IPS DF 4.7 (cell line): ENCODE results near the gene HSP90AB1.

Experiments
- DNase-seq: peaks from one replicate; pipeline ENCODE4 v3.0.0-alpha.2; 2013; ENCODE audit warnings: low spot score; ENCODE audit errors: extremely low read depth

HSP90AB1 gene

DNA sequence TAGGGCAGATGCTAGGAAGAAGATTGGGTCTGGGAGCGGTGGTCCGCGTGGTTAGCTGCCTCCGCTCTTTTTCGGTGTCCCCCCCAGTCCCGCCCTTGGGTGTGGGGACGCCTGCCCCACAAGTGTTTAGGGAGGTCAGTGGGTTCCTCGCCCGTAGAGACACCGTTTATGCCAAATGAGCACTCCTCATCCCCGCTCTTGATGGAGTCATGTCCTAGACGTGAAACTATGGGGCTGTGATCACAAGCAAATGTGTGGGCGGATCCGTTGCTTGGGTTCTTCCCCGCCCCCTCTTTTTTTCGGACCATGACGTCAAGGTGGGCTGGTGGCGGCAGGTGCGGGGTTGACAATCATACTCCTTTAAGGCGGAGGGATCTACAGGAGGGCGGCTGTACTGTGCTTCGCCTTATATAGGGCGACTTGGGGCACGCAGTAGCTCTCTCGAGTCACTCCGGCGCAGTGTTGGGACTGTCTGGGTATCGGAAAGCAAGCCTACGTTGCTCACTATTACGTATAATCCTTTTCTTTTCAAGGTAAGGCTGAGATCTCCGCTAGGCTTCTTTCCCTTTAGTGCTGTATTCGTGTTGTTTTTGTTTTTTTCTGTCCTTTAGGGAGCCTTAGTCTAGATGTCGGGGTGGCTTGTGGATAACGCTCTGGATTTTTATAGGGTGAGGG is at the start of gene HSP90AB1:
Gene HSP90AB1, plus strand, starts transcription at position 439 of the 675 bp plus-strand sequence. CDS start 1,529 bp downstream, outside the sequence.
- no peak for DNase-seq

- no peak for DNase-seq
These were observed 48.2 kb upstream of the HSP90AB1 start for GRCh38 chr6:44198684-44199083.

GRCh38 chr6:44199883-44200282 is 47.0 kb upstream of the HSP90AB1 start:
- DNase-seq, result no peak

DNA sequence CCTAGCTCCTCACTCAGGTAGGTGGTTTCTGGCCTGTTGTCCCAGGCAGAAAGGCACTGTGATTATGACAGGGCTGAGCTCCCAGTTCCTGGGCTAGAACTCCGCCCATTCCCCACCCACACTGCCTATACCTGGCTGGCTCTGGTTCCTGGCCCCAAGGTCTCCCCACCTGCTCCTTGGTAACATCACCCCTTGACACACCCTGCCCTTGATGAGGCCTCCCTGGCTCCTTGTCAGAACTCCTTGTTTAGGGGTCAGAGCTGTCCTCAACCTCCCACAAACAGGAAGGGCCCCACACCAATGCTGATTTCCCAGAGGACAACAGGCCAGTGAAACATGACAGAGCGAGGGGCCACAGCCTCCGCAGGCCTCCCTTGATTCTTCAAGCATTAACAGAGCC is 45.7 kb upstream of the HSP90AB1 start:
- DNase-seq, result no peak

GRCh38 chr6:44201638-44202303 is 45.1 kb upstream of the HSP90AB1 start:
- no peak for DNase-seq

- no peak for DNase-seq
These were observed 44.4 kb upstream of the HSP90AB1 start for GRCh38 chr6:44202332-44202971.

- DNase-seq, result no peak
These were observed 43.7 kb upstream of the HSP90AB1 start for GRCh38 chr6:44202972-44203750.

- DNase-seq, result no peak
These were observed 42.9 kb upstream of the HSP90AB1 start for GRCh38 chr6:44203955-44204354.

GRCh38 chr6:44207966-44208365 is 38.9 kb upstream of the HSP90AB1 start:
- no peak for DNase-seq

DNA sequence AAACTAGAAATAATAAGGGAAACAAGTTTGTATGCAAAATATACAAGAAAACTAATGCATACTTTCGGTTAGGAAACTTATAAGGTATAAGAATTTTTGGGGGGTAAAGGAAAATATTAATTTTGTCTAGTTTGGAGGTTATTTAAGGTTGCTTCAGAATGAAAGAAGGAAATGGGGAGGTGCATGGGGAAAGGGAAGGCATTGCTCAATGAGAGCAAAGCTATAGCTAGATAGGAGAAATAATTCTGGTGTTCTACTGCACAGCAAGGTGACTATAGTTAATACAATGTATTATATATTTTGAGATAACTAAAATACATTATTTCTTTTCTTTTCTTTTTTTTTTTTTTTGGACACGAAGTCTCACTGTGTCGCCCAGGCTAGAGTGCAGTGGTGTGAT is 35.6 kb upstream of the HSP90AB1 start:
- no peak for DNase-seq

GRCh38 chr6:44214307-44214706 is 32.6 kb upstream of the HSP90AB1 start:
- no peak for DNase-seq

DNA sequence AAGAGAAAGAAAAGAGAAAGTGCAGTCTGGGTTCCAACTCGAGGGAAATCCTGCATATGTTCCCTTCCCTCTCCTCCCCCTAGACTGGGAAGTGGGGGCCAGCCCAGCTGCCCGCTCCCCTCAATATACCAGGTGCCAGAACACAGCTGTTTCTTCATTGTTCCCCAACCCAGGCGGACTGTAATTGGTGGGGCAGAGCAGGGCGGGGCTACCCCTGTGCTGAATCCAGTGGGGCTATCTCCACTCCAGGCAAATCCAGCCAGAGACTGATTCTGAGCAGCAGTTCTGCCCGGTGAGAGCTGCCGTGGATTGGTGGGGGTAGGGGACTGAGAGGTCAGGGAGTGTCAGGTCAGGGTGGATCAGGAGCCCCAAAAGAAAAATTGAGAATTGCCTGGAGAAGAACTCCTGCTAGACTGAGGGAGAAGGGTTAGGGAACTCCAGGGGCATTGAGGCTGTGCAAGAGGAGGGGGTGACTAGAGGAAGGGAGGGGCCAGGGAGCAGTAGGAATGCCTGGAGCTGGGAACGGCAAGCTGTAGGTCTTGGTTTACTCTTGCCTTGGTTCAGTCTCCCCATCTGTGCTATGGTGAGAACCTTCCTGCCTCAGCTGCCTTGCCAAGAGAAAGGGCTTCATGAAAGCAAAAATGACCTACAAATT is 30.1 kb upstream of the HSP90AB1 start, which contains the start of gene MYMX:
Gene MYMX, plus strand, starts transcription at position 250 of the 655 bp plus-strand sequence. CDS start 546 bp downstream, outside the sequence.
- no peak for DNase-seq

DNA sequence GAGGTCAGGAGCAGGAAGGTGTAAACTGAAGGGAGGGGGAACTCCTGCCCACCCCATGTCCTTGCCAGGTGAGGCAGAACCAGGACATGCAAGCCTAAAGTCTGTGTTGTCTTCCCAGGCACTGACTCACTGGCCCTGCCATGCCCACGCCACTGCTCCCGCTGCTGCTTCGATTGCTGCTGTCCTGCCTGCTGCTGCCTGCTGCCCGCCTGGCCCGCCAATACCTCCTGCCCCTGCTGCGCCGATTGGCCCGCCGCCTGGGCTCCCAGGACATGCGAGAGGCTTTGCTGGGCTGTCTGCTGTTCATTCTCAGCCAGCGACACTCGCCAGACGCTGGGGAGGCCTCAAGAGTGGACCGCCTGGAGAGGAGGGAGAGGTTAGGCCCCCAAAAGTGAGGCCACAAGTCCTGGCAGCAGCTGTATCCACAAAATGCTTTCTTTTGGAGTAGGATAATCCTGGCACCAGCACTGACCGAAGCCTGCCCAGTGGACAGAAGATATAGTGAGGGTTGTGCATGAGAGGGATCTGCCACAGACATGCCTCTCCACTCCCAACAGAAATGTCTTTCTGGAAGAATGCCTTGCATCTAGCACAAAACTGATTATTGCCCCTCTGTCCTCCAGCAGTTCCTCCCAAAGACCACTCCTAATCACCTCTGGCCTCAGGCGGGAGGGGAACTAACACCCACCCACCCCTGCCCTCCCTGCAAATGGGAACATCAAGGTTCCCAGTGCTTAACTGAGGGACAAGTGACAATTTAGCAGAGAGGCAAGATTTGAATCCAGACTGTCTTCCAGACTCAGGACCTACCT is 29.4 kb upstream of the HSP90AB1 start:
- no peak for DNase-seq

DNA sequence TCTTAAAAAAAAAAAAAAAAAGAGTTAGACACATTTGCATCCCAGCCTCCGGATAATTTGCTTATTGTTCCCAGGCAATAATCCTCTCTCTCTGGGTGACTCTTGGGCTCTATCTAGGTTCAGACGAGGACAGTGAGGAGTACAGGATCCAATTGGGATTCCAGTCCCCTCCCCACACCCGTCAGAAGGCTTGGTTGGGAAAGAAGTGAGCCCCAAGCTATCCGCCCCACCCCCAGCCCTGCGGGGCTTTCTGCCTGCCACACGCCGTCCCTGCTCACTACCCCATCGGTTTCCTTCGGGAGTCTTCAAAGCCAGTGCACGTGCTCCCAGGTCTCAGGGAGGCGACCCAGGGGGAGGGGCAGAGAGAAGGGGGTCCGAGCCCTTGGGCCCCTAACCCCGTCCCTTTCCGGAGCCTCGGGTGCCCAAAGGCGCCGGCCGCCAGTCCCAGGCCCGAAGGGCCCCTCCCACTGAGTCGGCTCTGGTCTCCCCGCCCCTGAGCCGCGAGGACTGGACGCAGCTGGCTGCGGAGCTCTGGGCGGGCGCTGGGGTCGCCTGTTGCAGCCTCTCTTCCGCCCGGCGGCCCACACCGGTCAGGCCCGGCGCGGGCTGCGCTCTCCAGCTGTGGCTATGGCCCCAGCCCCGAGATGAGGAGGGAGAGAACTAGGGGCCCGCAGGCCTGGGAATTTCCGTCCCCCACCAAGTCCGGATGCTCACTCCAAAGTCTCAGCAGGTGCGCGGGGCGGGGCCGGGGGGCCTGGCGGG is 27.7 kb upstream of the HSP90AB1 start:
- no peak for DNase-seq

DNA sequence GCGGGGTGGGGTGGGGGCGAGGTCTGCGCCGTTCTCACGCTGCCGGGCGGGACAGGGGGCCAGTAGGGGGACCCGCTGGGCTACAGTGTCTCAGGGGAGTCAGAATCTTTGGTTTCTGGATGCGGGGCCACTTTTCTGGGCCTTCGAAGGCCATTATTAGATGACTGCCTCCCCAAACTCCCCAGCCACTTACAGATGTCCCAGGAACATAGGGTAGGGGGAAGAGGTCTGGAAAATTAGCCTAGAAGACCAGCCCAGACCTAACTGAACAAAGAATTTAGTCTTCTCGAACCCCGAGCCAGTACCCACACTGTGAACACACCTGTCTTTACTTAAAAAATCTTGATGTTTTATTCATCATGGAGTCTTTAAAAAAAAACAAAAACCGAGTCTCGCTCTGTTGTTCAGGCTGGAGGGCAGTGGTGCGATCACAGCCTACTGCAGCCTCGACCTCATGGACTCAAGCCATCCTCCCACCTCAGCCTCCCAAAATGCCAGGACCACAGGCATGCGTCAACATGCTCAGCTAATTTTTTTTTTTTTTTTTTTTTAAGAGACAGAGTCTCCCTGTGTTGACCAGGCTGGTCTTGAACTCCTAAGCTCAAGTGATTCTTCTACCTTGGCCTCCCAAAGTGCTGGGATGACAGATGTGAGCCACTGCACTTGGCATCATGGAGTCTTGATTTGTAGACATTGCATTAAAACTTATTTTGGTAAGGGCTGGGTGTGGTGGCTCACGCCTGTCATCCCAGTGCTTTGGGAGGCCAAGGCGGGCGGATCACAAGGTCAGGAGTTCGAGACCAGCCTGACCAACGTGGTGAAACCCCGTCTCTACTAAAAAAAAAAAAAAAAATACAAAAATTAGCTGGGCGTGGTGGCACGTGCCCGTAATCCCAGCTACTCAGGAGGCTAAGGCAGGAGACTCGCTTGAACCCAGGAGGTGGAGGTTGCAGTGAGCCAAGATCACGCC is 26.8 kb upstream of the HSP90AB1 start:
- no peak for DNase-seq

GRCh38 chr6:44220913-44221290 is 26.0 kb upstream of the HSP90AB1 start:
- DNase-seq, result no peak

DNA sequence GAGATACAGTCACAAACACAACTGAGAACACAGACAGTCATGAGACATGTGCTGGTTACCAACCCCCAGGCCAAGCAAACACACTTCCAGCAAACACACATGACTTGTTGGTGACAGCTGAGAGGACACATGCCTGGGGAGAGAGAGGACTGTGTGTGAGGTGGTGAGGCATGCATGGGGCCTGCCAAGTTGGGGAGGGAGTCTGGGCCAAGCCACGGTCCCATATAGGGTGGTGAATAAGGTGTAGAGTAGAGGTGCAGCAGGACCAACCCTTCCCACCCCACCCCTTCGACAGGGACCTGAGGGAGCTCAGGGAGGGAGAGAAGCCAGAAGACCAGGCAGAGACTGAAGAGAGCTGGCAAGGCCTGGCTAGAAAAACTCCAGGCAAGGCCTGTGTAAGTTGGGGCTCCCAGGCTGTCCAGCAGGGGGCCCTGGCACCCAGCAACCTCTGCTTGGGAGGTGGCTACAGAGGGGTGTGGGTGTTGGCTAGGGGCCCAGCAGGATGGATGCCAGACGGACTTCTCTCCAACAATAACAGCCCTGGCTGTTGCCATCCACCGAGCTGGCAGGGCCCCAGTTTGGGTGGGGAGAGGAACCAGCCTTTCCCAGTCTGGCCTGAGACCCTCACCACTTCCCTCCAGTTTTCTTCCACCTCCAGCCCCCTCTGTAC is 25.5 kb upstream of the HSP90AB1 start:
- DNase-seq, result no peak

DNA sequence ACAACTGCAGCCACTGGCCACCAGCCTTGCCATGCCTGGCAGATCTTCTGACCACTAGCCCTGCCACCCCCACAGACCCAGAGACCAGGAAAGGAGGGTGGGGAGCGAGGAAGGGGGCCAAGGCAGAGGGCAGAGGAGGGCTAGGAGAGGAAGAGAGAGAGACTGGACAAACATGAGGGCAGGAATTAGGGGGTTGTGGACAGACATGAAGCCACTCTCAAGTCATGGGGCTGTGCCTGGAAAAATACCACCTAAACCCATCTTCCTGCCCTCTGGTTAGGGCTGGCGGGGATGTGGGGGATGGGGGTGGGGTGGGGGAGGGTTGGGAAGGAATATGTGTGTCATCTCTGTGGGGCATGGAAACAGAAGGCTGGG is 25.0 kb upstream of the HSP90AB1 start:
- no peak for DNase-seq
